ENCODE results near the gene SYT7.
A peak's percentile ranks its signal among the peaks of the same experiment; 100 is the strongest.

SYT7 gene

GRCh38 chr11:61535998-61536675, 44.7 kb downstream of the SYT7 start:
- DNase-seq (ENCODE audit: low read depth in 2 of 2) = no peak

- no peak for DNase-seq (ENCODE audit: low read depth in 2 of 2)
These were observed 45.7 kb downstream of the SYT7 start for GRCh38 chr11:61534933-61535839.

GRCh38 chr11:61534025-61534932, 46.6 kb downstream of the SYT7 start:
- no peak for DNase-seq (ENCODE audit: low read depth in 2 of 2)

GRCh38 chr11:61533401-61533800, 47.5 kb downstream of the SYT7 start:
- DNase-seq (ENCODE audit: low read depth in 2 of 2) = no peak

GRCh38 chr11:61533039-61533375, 47.9 kb downstream of the SYT7 start:
- DNase-seq (ENCODE audit: low read depth in 2 of 2) = no peak

- DNase-seq (ENCODE audit: low read depth in 2 of 2) = peak in 1 of 2 donors; percentile 37
These were observed 48.5 kb downstream of the SYT7 start for GRCh38 chr11:61532134-61533038.

GRCh38 chr11:61531044-61531443, 49.8 kb downstream of the SYT7 start:
- no peak for DNase-seq (ENCODE audit: low read depth in 2 of 2)

GRCh38 chr11:61529537-61530225, 51.2 kb downstream of the SYT7 start:
- DNase-seq (ENCODE audit: low read depth in 2 of 2) = no peak

- no peak for DNase-seq (ENCODE audit: low read depth in 2 of 2)
These were observed 52.8 kb downstream of the SYT7 start for GRCh38 chr11:61528114-61528513.

- DNase-seq (ENCODE audit: low read depth in 2 of 2) = no peak
These were observed 53.7 kb downstream of the SYT7 start for GRCh38 chr11:61526956-61527731.

- no peak for DNase-seq (ENCODE audit: low read depth in 2 of 2)
These were observed 54.6 kb downstream of the SYT7 start for GRCh38 chr11:61526229-61526628.

- no peak for DNase-seq (ENCODE audit: low read depth in 2 of 2)
These were observed 55.8 kb downstream of the SYT7 start for GRCh38 chr11:61524963-61525587.

GRCh38 chr11:61524446-61524845, 56.4 kb downstream of the SYT7 start:
- DNase-seq (ENCODE audit: low read depth in 2 of 2) = no peak

- DNase-seq (ENCODE audit: low read depth in 2 of 2) = no peak
These were observed 58.0 kb downstream of the SYT7 start for GRCh38 chr11:61522881-61523280.

- DNase-seq (ENCODE audit: low read depth in 2 of 2) = no peak
These were observed 62.7 kb downstream of the SYT7 start for GRCh38 chr11:61518032-61518795.

- DNase-seq (ENCODE audit: low read depth in 2 of 2) = peak; percentile 43 to 56
These were observed 64.0 kb downstream of the SYT7 start for GRCh38 chr11:61516675-61517572.

- no peak for DNase-seq (ENCODE audit: low read depth in 2 of 2)
These were observed 64.7 kb downstream of the SYT7 start for GRCh38 chr11:61516191-61516590.

All from stimulated activated CD4-positive, alpha-beta T cell treated with anti-CD3 and anti-CD28 coated beads, Interleukin-1b, Interleukin-23, amount 100 ng/mL, for 4 hours (primary cell).